ENCODE data around the gene SETD1B. TPM values are rescaled to one million over a fixed set of nuclear protein-coding genes. Genes with fewer than 3 reads are reported as not detected.
A peak's percentile ranks its signal among the peaks of the same experiment; 100 is the strongest.
"Not testable (repeated sequence)": the region's sequence is repeated elsewhere in the genome, so short reads cannot be mapped to it uniquely, and the experiment has no call there.

Gene SETD1B
- 1 to 10 TPM in 1 of 3 donors, under 1 TPM in 1, not detected in 1; 0.56 to 2.3 TPM for polyA plus RNA-seq

GRCh38 chr12:121803861-121804416, at the start of gene SETD1B:
SETD1B (plus strand) TSS chr12:121804009; CDS start chr12:121804738, 729 bp downstream.
- H3K27me3 Mint-ChIP-seq (ENCODE audit: low read depth in 3 of 3) = peaks cover 14 to 34% (median 22%) of the 10 kb centered on the region in 3 donors
- H3K36me3 Mint-ChIP-seq = peaks cover 3 to 8% (median 3%) of the 10 kb centered on the region in 3 donors
- H3K4me3 Mint-ChIP-seq = peak within 1 kb of the TSS; percentile 94 to 99 (median 98)

GRCh38 chr12:121754836-121755235, 49.0 kb upstream of the SETD1B start:
- no peak for DNase-seq
- Mint-ChIP-seq H3K4me1 (peaks cover 13 to 26% of the 10 kb centered on the region in 2 donors), H3K27ac (peak overlapping the region in 1 of 6 donors; percentile 73), H3K9me3 (no peaks in the 10 kb centered on the region), H3K4me3 (no peak overlapping the region), H3K27me3 (ENCODE audit: low read depth in 3 of 3) (peaks cover 11 to 19% (median 13%) of the 10 kb centered on the region in 3 donors), H3K36me3 (peaks cover 0 to 3% (median 0%) of the 10 kb centered on the region in 3 donors)

More at GRCh38 chr12:121803861-121804416, at the start of gene SETD1B:
- Mint-ChIP-seq H3K27ac (peak within 1 kb of the TSS; percentile 94 to 99 (median 98)), H3K4me1 (peaks cover 51 to 53% of the 10 kb centered on the region in 2 donors), H3K9me3 (no peaks in the 10 kb centered on the region)
- peak; percentile 48 to 54 (median 51) for DNase-seq

- Mint-ChIP-seq H3K27me3 (ENCODE audit: low read depth in 3 of 3) (peaks cover 5 to 12% (median 6%) of the 10 kb centered on the region in 3 donors), H3K4me3 (no peak overlapping the region), H3K27ac (peak overlapping the region in 3 of 6 donors; percentile 12 to 68 (median 30)), H3K36me3 (peaks cover 0 to 3% (median 0%) of the 10 kb centered on the region in 3 donors), H3K9me3 (no peaks in the 10 kb centered on the region), H3K4me1 (peaks cover 13 to 26% of the 10 kb centered on the region in 2 donors)
- no peak for DNase-seq
These were observed 48.2 kb upstream of the SETD1B start for GRCh38 chr12:121755591-121755990.

GRCh38 chr12:121758536-121758935, 45.3 kb upstream of the SETD1B start:
- H3K4me3 Mint-ChIP-seq; H3K36me3 Mint-ChIP-seq; DNase-seq; H3K27ac Mint-ChIP-seq; H3K27me3 Mint-ChIP-seq (ENCODE audit: low read depth in 3 of 3); H3K9me3 Mint-ChIP-seq: not testable (repeated sequence)
- H3K4me1 Mint-ChIP-seq = peaks cover 13 to 26% of the 10 kb centered on the region in 2 donors

GRCh38 chr12:121762269-121762668, 41.5 kb upstream of the SETD1B start:
- Mint-ChIP-seq H3K27ac (no peak overlapping the region), H3K9me3 (no peaks in the 10 kb centered on the region), H3K4me3 (no peak overlapping the region), H3K27me3 (ENCODE audit: low read depth in 3 of 3) (no peaks in the 10 kb centered on the region), H3K4me1 (peaks cover 0 to 7% of the 10 kb centered on the region in 2 donors), H3K36me3 (no peaks in the 10 kb centered on the region)
- DNase-seq = no peak

- no peaks in the 10 kb centered on the region for H3K9me3 Mint-ChIP-seq
- no peak overlapping the region for H3K4me3 Mint-ChIP-seq
- H3K4me1 Mint-ChIP-seq = peaks cover 0 to 3% of the 10 kb centered on the region in 2 donors
- no peaks in the 10 kb centered on the region for H3K36me3 Mint-ChIP-seq
- DNase-seq = no peak
- H3K27me3 Mint-ChIP-seq (ENCODE audit: low read depth in 3 of 3) = no peaks in the 10 kb centered on the region
- no peak overlapping the region for H3K27ac Mint-ChIP-seq
These were observed 39.0 kb upstream of the SETD1B start for GRCh38 chr12:121764808-121765207.

GRCh38 chr12:121765573-121765972, 38.2 kb upstream of the SETD1B start:
- no peaks in the 10 kb centered on the region for H3K27me3 Mint-ChIP-seq (ENCODE audit: low read depth in 3 of 3)
- H3K36me3 Mint-ChIP-seq = no peaks in the 10 kb centered on the region
- no peak overlapping the region for H3K27ac Mint-ChIP-seq
- no peak overlapping the region for H3K4me3 Mint-ChIP-seq
- DNase-seq = no peak
- H3K4me1 Mint-ChIP-seq = peaks cover 0 to 3% of the 10 kb centered on the region in 2 donors
- H3K9me3 Mint-ChIP-seq = no peaks in the 10 kb centered on the region

GRCh38 chr12:121766290-121767039, 37.3 kb upstream of the SETD1B start:
- no peak for DNase-seq
- Mint-ChIP-seq H3K4me1 (peaks cover 0 to 3% of the 10 kb centered on the region in 2 donors), H3K36me3 (no peaks in the 10 kb centered on the region), H3K9me3 (no peaks in the 10 kb centered on the region), H3K27me3 (ENCODE audit: low read depth in 3 of 3) (no peaks in the 10 kb centered on the region), H3K4me3 (no peak overlapping the region), H3K27ac (no peak overlapping the region)

GRCh38 chr12:121767525-121768016, 36.2 kb upstream of the SETD1B start:
- Mint-ChIP-seq H3K9me3 (no peaks in the 10 kb centered on the region), H3K4me3 (no peak overlapping the region), H3K36me3 (no peaks in the 10 kb centered on the region), H3K4me1 (no peaks in the 10 kb centered on the region), H3K27me3 (ENCODE audit: low read depth in 3 of 3) (no peaks in the 10 kb centered on the region), H3K27ac (no peak overlapping the region)
- no peak for DNase-seq

GRCh38 chr12:121769297-121769830, 34.4 kb upstream of the SETD1B start:
- Mint-ChIP-seq H3K27me3 (ENCODE audit: low read depth in 3 of 3) (no peaks in the 10 kb centered on the region), H3K36me3 (no peaks in the 10 kb centered on the region), H3K4me3 (no peak overlapping the region), H3K27ac (peak overlapping the region in 1 of 6 donors; percentile 45), H3K4me1 (peaks cover 7% of the 10 kb centered on the region in 2 donors), H3K9me3 (no peaks in the 10 kb centered on the region)
- DNase-seq = no peak

- no peak overlapping the region for H3K4me3 Mint-ChIP-seq
- H3K27ac Mint-ChIP-seq = peak overlapping the region in 1 of 6 donors; percentile 45
- H3K4me1 Mint-ChIP-seq = peaks cover 7% of the 10 kb centered on the region in 2 donors
- no peak for DNase-seq
- no peaks in the 10 kb centered on the region for H3K27me3 Mint-ChIP-seq (ENCODE audit: low read depth in 3 of 3)
- no peaks in the 10 kb centered on the region for H3K36me3 Mint-ChIP-seq
- no peaks in the 10 kb centered on the region for H3K9me3 Mint-ChIP-seq
These were observed 33.9 kb upstream of the SETD1B start for GRCh38 chr12:121769831-121770301.

GRCh38 chr12:121770388-121770787, 33.4 kb upstream of the SETD1B start:
- no peak overlapping the region for H3K27ac Mint-ChIP-seq
- H3K4me1 Mint-ChIP-seq = peaks cover 7% of the 10 kb centered on the region in 2 donors
- no peaks in the 10 kb centered on the region for H3K27me3 Mint-ChIP-seq (ENCODE audit: low read depth in 3 of 3)
- H3K4me3 Mint-ChIP-seq = no peak overlapping the region
- H3K9me3 Mint-ChIP-seq = no peaks in the 10 kb centered on the region
- DNase-seq = no peak
- no peaks in the 10 kb centered on the region for H3K36me3 Mint-ChIP-seq

GRCh38 chr12:121770813-121771625, 32.8 kb upstream of the SETD1B start:
- Mint-ChIP-seq H3K27ac (no peak overlapping the region), H3K4me3 (no peak overlapping the region), H3K27me3 (ENCODE audit: low read depth in 3 of 3) (no peaks in the 10 kb centered on the region), H3K4me1 (peaks cover 7 to 9% of the 10 kb centered on the region in 2 donors), H3K36me3 (no peaks in the 10 kb centered on the region), H3K9me3 (no peaks in the 10 kb centered on the region)
- DNase-seq = no peak
